Measurements from ENCODE around the gene TECR. TPM values are rescaled to one million over a fixed set of nuclear protein-coding genes. Genes with fewer than 3 reads are reported as not detected.
A peak's percentile ranks its signal among the peaks of the same experiment; 100 is the strongest.

Gene TECR
- total RNA-seq, 1 experiment from 2014 or later = 164 TPM

- H2AFZ ChIP-seq (ENCODE audit: low read length) = no peak overlapping the region
- no peak overlapping the region for H3K9ac ChIP-seq (ENCODE audit: extremely low read depth, insufficient read length, low read length)
- H2BK15ac ChIP-seq (ENCODE audit: low read depth, low read length) = no peak overlapping the region
- H2BK20ac ChIP-seq (ENCODE audit: low read depth, low read length, poor library complexity, severe bottlenecking) = no peak overlapping the region
- no peak overlapping the region for H3K23ac ChIP-seq (ENCODE audit: insufficient read length, low read depth, low read length)
- WGBS (ENCODE audit: extremely low coverage, insufficient read length, low lambda C conversion rate) = no CpG with 5 or more reads among the region's 6 CpGs
- H4K91ac ChIP-seq (ENCODE audit: insufficient read length, low read depth, low read length) = no peak overlapping the region
- no peak overlapping the region for H2BK12ac ChIP-seq (ENCODE audit: insufficient read length, low read depth, low read length)
- H4K5ac ChIP-seq (ENCODE audit: insufficient read length, low read depth, low read length) = no peak overlapping the region
- no peak overlapping the region for H2BK5ac ChIP-seq (ENCODE audit: insufficient read length, low read length)
- Mint-ChIP-seq H3K4me3 (no peak overlapping the region; a peak in 1 of 5 replicates), H3K36me3 (ENCODE audit: insufficient read depth in 1 of 3, low read depth in 3 of 3) (peaks cover 2 to 5% (median 3%) of the 10 kb centered on the region in 3 experiments; a peak in 5 of 7 replicates), H3K9me3 (no peaks in the 10 kb centered on the region), H3K27ac (peak overlapping the region; percentile 90 to 96 (median 94); a peak in 4 of 7 replicates), H3K4me1 (peaks cover 36 to 52% of the 10 kb centered on the region in 2 experiments), H3K27me3 (ENCODE audit: low read depth) (no peaks in the 10 kb centered on the region)
- H3K4me1 ChIP-seq (ENCODE audit: insufficient read depth, low read length) = no peaks in the 10 kb centered on the region; the same call in 1 of the 2 replicates
- no peak overlapping the region for H3K56ac ChIP-seq (ENCODE audit: insufficient read length, low read depth, low read length)
- DNase-seq = no peak
- peaks cover 1% of the 10 kb centered on the region; the same call in 1 of the 2 replicates for H3K79me2 ChIP-seq (ENCODE audit: insufficient read depth, low read length)
- no peaks in the 10 kb centered on the region for H3K27me3 ChIP-seq (ENCODE audit: insufficient read depth, low read length)
- no peak overlapping the region for H3K4me2 ChIP-seq (ENCODE audit: insufficient read depth, insufficient read length, low read length)
- H3K14ac ChIP-seq (ENCODE audit: insufficient read depth, low read length) = no peak overlapping the region
- no peak overlapping the region for H3K27ac ChIP-seq (ENCODE audit: insufficient read length, low read depth, low read length)
- no peak overlapping the region for H4K8ac ChIP-seq (replicated peaks; ENCODE audit: insufficient read length, low read depth, low read length)
- no peaks in the 10 kb centered on the region for H3K23me2 ChIP-seq (ENCODE audit: insufficient read length, low read depth, low read length, poor library complexity, severe bottlenecking)
- no peak overlapping the region for H2AK5ac ChIP-seq (ENCODE audit: insufficient read length, low read length)
- H2BK120ac ChIP-seq (ENCODE audit: low read depth, low read length, poor library complexity, severe bottlenecking) = no peak overlapping the region
- no peak for TF ChIP-seq CTCF (conservative IDR thresholded peaks at IDR 0.05)
- peaks cover 9% of the 10 kb centered on the region for H3K79me1 ChIP-seq (ENCODE audit: insufficient read depth, low read depth, low read length, poor library complexity, severe bottlenecking)
- no peak overlapping the region for H3K18ac ChIP-seq (ENCODE audit: insufficient read length, low read depth, low read length)
- H3T11ph ChIP-seq (ENCODE audit: low read length) = no peak overlapping the region
- H4K20me1 ChIP-seq (ENCODE audit: control insufficient read depth, insufficient read depth, insufficient read length) = no peaks in the 10 kb centered on the region
- no peaks in the 10 kb centered on the region for H3K9me3 ChIP-seq (ENCODE audit: control insufficient read depth, low read depth, low read length)
- no peak overlapping the region for H3K4ac ChIP-seq (ENCODE audit: low read depth, low read length)
These were observed 31.3 kb downstream of the TECR start for GRCh38 chr19:14560776-14561108.

Data from H9 (cell line).